ENCODE results near the gene EPHX1. TPM values are rescaled to one million over a fixed set of nuclear protein-coding genes. Genes with fewer than 3 reads are reported as not detected.
"Not testable (repeated sequence)": the region's sequence is repeated elsewhere in the genome, so short reads cannot be mapped to it uniquely, and the experiment has no call there.

Gene EPHX1
- total RNA-seq, 1 donor = 31.5 TPM

DNA sequence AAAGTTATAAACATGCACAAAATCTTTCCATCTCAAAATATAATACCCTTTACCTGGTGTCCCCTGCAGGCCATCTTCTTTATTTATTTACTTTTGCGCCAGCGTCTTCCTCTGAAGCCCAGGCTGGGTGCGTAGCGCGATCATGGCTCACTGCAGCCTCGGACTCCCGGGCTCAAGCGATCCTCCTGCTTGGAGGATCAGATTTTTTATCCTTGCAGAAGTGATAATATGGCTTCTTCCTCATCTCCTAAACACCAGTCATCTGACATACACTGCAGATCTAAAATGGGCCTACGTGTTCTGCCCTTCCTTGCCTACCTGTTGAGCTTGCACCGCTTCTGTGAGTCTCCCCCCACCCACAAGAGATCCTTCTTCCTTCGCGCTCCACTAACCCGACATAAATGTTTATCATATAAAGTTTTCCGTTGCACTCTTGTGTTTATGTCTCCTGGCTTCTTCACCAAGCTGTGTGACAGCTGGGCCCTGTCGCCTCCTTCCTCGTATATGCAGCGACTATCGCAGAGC lies 32.8 kb upstream of the EPHX1 start:
- peak overlapping the region; percentile 97 for H3K4me3 ChIP-seq (ENCODE audit: low read depth, low read length)
- DNase-seq (ENCODE audit: low read depth) = no peak
- TF ChIP-seq, protein P1, sequence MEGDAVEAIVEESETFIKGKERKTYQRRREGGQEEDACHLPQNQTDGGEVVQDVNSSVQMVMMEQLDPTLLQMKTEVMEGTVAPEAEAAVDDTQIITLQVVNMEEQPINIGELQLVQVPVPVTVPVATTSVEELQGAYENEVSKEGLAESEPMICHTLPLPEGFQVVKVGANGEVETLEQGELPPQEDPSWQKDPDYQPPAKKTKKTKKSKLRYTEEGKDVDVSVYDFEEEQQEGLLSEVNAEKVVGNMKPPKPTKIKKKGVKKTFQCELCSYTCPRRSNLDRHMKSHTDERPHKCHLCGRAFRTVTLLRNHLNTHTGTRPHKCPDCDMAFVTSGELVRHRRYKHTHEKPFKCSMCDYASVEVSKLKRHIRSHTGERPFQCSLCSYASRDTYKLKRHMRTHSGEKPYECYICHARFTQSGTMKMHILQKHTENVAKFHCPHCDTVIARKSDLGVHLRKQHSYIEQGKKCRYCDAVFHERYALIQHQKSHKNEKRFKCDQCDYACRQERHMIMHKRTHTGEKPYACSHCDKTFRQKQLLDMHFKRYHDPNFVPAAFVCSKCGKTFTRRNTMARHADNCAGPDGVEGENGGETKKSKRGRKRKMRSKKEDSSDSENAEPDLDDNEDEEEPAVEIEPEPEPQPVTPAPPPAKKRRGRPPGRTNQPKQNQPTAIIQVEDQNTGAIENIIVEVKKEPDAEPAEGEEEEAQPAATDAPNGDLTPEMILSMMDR (IDR thresholded peaks at IDR 0.05; ENCODE audit: insufficient read depth, low read depth, low read length) = no peak

DNA sequence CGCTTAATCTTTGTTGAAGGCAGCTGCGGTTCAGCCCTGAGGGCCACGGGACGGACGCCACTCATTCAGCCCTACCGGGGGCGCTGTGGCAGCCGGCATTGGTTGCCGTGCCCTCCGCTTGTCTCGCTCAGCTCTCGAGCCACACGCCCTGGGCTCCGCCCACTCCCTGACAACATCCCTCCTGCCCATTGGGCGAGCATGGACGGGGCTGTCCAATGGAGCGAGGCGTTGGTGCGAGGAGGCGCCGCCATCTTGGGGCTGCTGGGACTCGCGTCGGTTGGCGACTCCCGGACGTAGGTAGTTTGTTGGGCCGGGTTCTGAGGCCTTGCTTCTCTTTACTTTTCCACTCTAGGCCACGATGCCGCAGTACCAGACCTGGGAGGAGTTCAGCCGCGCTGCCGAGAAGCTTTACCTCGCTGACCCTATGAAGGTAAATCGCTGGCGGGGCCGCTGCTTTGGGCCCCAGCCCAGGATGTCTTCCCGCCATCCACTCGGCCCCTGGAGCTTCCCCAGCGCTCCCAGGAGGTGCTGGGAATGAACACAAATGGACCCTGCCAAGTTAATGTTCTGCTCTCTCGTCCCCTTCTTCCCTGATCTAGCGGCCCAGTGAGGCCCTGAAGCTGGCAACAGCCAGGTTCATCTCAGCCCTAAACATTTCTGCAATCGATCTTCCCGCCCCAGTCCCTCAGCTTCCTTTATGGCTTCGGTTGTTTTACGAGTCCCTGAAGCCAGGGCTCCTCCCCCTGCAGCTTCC lies 32.2 kb upstream of the EPHX1 start, which contains the start of gene SRP9:
SRP9 (plus strand) TSS at position 244 of the 754 bp plus-strand sequence; CDS start at position 359, 115 bp downstream.
- peak within 1 kb of the TSS; percentile 97 for H3K4me3 ChIP-seq (ENCODE audit: low read depth, low read length)
- DNase-seq (ENCODE audit: low read depth) = peak; percentile 98
- TF ChIP-seq, protein P1 (IDR thresholded peaks at IDR 0.05; ENCODE audit: insufficient read depth, low read depth, low read length) = peak; percentile 77

DNA sequence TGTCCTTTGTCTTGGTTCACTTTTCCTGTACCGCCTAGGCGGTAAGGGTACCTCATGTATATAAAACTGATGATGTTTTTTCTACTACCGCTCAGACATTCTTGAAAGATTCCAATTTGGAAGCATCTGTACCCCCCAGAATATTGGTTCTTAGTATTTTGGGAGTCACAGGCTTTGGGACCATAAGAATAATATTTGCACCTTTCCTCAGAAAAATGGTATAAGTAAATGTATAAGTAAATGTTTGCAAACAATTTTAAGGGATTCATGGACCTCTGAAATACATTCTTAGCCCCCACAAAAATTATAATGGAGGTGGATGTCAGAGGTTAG lies 31.6 kb upstream of the EPHX1 start:
- H3K4me3 ChIP-seq (ENCODE audit: low read depth, low read length) = peak overlapping the region; percentile 97
- DNase-seq (ENCODE audit: low read depth) = no peak
- TF ChIP-seq, protein P1 (IDR thresholded peaks at IDR 0.05; ENCODE audit: insufficient read depth, low read depth, low read length) = no peak

DNA sequence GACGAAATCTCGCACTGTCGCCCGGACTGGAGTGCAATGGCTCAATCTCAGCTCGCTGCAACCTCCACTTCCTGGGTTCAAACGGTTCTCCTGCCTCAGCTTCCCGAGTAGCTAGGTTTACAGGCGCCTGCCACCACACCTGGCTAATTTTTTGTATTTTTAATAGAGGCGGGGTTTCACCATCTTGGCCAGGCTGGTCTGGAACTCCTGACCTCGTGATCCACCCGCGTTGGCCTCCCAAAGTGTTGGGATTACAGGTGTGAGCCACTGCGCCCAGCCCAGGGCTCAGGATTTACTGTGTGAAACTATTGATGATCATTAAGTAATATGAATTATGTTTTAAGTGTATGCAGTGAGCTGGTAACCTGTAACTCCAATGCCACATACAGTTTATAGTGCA lies 30.8 kb upstream of the EPHX1 start:
- DNase-seq (ENCODE audit: low read depth) = not testable (repeated sequence)
- peak overlapping the region; percentile 97 for H3K4me3 ChIP-seq (ENCODE audit: low read depth, low read length)

DNA sequence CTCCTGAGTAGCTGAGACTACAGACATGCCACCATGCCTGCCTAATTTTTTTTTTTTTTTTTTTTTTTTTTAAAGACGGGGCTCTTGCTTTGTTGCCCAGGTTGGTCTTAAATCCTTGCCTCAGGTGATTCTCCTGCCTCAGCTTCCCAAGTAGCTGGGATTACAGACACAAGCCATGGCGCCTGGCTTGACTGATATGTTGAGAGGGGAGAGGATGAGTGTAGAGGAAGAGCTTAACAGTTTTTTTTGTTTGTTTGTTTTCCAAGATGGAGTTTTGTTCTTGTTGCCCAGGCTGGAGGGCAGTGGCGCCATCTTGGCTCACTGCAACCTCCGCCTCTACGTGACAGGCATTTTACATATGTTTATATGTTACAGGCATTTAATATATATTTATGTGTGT lies 29.8 kb upstream of the EPHX1 start:
- TF ChIP-seq, protein P1 (IDR thresholded peaks at IDR 0.05; ENCODE audit: insufficient read depth, low read depth, low read length) = no peak
- no peak overlapping the region for H3K4me3 ChIP-seq (ENCODE audit: low read depth, low read length)
- DNase-seq (ENCODE audit: low read depth) = no peak

DNA sequence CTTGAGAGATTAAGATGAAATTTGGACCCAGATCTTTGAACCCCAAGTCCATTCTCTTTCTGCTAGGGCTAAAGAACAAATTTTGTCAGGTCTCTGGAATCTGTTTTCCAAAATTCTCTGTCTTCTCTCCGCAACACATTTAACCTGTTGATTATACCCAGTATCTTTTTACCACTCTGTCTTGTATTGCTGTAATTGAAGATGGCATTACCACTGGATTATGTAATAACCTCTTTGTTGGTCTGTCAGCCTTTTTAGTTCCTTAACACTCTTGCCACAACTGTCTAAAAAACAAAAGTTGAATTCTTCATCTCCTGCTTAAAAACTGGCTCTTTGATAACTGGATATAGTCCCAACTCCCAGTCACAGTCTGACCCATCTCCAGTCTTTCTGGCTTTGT lies 29.3 kb upstream of the EPHX1 start:
- H3K4me3 ChIP-seq (ENCODE audit: low read depth, low read length) = no peak overlapping the region
- TF ChIP-seq, protein P1 (IDR thresholded peaks at IDR 0.05; ENCODE audit: insufficient read depth, low read depth, low read length) = no peak
- DNase-seq (ENCODE audit: low read depth) = no peak

DNA sequence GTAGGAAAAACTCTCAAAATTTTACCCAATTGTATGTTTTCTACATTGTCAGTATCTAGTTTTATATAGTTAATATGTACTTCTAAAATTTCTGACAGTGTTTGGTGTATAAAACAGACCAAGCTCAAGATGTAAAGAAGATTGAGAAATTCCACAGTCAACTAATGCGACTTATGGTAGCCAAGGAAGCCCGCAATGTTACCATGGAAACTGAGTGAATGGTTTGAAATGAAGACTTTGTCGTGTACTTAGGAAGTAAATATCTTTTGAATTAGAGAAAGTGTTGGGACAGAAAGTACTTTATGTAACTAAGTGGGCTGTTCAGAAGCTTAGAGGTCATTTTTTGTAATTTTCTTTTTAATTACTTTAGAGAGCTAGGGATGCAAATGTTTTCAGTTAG lies 20.8 kb upstream of the EPHX1 start:
- H3K4me3 ChIP-seq (ENCODE audit: low read depth, low read length); DNase-seq (ENCODE audit: low read depth): not testable (repeated sequence)

DNA sequence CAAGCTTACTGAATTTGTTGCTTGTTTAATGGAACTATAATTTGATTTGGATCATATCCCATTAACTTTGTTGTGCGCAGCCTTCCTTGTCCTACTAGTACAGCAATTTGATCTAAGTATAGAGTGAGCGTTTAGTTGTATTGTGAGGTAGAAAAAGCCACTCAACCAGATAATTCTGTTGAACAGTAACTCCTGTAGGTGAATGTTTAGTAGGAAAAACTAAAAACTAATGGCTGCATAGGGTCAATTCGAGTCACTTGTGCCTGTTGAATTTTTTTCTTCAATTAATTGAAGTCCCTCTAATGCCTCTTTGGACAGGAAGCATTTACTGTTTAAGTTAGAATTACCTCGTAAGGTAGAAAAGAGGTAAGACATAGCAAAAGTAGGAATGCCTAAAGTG lies 15.0 kb upstream of the EPHX1 start:
- H3K4me3 ChIP-seq (ENCODE audit: low read depth, low read length) = no peak overlapping the region
- no peak for DNase-seq (ENCODE audit: low read depth)
- TF ChIP-seq, protein P1 (IDR thresholded peaks at IDR 0.05; ENCODE audit: insufficient read depth, low read depth, low read length) = no peak

DNA sequence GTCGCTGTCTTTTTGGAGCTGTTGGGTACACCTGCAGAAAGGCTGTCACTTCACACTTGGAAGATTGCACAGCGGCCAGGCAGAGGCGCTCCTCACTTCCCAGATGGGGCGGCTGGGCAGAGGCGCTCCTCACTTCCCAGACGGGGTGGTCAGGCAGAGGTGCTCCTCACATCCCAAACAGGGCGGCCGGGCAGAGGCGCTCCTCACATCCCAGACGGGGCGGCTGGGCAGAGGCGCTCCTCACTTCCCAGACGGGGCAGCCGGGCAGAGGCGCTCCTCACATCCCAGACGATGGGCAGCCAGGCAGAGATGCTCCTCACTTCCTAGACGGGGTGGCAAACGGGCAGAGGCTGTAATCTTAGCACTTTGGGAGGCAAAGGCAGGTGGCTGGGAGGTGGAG lies 13.8 kb upstream of the EPHX1 start:
- DNase-seq (ENCODE audit: low read depth); H3K4me3 ChIP-seq (ENCODE audit: low read depth, low read length): not testable (repeated sequence)

DNA sequence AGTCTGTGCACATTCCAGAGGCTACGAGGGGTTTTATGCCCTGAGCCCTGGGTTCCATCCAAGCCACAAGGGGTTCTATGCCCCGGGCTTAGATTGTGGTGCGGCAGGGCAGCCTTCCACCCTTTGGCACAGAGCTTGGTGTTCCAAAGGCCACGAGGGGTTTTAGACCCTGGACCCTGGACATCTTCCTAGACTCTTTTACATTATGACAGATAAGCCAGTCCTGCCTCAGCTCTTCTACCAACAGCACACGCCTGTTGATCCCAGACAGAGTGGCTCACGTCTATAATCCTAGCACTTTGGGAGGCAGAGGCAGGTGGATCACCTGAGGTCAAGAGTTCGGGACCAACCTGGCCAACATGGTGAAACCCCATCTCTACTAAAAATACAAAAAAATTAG lies 8.8 kb upstream of the EPHX1 start:
- not testable (repeated sequence) for DNase-seq (ENCODE audit: low read depth)

More for the DNA sequence above, 8.8 kb upstream of the EPHX1 start:
- H3K4me3 ChIP-seq (ENCODE audit: low read depth, low read length) = not testable (repeated sequence)
